SW 1271 (cell line): Measurements from ENCODE around the gene NECAB3.

Experiments
- DNase-seq, 2 experiments: peaks; one replicate each; lab custom pipeline; 2025; lab: John Stamatoyannopoulos, UW

Gene NECAB3

DNA sequence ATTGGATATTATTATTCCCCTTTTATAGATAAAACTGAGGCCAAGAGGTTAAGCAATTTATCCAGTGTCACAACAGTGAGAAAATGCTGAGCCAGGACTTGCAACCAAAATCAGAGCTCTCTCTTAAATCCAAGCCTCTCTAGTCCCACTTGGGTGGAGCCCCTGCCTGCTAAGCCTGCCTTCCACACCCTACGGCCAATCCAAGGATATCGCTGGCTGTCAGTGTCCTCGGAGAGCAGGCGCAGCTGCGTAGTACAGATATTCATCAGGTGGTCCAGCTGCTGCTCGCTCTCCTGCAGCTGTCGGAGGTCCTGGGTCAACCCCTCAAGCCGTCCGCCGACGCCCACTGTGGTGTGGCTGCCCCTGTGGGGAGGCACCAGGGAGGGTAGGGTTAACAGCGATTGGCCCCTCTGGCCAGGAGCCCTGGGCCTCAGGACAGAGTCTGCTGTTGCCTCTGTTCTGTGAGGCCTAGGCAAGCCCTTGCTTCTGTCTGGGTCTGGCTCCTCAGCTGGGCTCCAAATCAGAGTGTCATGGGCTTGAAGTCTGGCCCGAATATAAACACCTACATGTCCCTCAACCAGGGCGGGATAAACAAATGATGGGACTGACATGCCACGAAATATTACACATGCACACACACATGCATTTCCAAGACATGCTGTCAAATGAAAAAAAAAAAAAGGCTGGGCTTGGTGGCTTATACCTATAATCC lies 3.9 kb upstream of the NECAB3 start:
- no peak for DNase-seq

DNA sequence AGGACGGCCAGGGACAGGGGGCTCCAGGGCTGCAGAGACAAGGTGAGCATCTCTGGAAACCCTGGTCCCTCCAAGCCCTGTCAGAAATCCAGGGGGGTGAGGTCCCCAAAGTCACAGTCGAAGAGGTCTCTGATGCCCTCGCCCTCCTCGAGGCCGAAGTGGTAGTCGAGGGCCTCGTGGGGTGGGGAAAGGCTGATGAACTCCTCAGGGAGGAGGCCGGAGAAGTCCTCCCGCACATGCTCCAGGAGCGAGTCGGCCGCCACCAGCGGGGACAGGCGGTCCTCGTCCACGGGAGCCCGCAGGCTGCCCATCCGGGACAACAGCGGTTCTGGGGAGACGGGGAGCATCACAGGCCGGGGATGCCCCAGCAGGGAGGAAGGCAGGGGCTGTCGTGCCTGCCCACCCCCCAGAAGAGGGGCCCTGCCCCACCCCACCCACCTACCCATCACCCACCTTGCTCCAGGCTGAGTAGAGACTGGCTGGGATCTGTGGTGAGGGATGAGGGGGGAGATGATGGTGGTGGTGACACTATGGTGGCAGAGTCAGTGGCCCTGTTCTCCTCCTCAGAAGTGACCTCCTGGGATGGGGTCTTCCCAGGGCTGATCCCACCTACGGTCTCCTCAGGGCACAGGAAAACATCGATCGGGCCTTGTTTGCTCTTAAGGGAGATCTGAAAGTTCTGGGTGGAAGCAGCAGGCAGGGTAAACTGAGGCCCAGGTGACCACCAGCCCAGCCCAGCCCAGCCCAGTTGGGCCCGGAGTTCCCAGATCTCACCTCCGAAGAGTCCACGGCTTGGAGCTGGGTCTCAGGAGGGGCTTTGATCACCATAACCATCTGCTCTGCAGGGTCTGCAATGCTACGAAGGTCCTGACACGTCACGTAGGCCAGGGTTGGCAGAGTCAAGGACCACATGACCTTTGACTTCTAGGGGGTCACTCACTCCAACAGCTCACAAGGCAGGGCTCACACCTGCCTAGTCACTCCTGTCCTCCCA lies 2.7 kb upstream of the NECAB3 start:
- DNase-seq: no peak

DNA sequence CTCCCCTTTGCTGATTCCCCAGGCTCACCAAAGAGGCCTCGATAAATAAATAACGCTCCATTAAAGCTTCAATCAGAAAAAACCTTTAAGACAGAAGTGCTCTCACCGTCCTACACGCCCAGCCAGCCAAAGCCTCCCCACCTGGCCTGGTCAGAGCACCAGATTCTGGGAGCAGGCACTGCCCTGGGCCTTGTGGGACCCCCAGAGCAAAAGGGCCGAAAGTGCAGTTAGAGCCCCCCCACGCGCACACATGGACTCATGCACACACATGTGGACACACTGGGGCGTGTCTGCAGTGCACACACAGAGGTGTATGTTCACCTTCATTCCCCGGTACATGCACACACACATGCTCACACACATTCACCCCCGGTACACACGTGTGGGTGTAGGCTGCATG lies 1.9 kb upstream of the NECAB3 start:
- no peak for DNase-seq

DNA sequence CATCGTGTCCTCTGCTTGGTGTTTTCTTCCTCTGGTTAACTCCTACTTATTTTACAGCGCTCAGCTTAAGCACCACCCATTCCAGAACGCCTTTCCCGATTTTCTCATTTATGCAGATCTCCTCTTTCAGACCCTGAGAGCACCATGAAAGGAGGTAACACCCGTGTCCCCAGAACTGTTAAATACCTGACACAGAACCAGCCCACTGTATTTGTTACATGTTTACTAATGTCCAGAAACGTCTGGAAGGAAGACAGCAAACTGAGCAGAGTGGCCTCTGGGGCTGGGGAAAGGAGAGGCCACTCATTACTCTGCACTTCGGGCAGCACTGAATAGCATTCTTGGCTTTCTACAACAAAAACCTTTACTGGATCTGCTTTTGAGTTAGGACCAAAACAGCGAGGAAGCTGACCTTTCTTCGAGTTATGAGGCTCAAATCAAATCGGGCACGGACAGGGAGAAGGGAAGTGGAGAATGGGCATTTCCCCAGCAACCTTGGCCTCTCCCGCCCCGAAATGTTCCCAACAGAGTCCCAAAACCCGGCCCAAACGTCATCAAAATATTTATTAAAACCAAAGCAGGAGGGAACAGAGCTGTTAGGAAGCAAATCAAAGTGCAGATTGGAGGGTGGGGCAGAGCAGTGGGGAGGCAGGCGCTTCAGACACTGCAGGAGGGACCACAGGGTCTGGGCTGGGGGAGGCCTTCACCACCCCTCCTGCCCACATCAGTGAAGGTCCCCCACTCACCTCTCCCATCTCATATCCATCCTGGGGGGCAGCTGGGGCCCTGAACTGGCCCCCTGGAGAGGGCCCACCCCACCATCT lies 1.1 kb upstream of the NECAB3 start:
- no peak for DNase-seq

DNA sequence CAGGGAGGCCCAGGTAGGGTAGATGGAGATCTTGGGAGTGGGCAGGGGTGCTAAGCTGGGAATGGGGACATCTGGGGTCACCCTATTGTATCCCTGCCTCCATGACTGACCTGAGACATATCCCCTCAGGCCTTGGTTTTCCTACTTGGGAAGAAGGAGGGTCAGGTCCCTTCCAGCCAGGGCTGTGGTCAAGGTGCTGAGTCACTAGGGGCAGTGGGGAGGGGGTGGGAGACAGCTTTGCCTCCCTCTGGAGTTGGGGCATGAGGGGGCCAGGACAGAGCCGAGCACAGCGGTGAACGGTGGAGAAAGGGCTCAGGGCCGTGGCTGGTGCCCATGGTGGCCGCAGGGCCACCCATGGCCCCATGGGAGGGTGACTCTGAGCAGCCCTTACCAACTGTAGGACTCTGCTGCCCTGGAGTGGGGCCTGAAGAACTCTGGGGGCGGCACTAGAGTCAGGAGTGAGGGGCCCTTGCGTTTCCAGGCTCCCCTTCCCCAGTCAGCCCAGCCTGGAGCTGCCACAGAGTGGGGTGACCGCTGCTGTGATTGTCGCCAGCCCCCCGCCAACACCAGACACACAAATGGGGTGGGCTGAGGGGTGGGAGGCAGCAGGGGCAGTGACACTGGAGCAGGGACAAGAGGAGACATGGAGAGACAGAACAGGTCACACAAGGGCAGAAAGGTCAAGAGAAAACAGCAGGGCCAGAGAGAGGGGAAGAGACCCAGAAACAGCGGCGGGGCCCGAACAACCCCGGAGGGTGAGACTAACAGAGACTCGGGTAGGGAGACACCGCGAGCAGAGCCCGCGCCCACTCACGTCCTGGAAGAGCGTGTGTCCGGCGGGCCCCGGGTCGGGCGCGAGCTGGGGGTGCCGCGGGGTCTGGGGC lies 576 bp downstream of the NECAB3 start:
- peak in 1 of 2 experiments; percentile 81 for DNase-seq

DNA sequence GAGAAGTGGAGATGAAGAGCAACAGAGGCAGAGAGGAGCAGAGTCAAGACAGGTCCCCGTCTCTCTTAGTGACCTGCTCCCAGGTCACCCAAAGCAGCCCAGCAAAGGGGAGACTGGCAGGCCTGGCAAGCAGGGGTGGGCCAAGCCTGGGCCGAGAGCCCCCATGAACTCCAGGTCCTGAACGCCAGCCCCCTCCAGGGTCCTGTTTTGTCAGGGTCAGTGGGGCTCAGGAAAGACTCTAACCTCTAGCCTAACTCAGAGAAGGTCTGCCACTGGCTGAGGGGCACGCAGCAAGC lies 1.2 kb downstream of the NECAB3 start:
- no peak for DNase-seq

DNA sequence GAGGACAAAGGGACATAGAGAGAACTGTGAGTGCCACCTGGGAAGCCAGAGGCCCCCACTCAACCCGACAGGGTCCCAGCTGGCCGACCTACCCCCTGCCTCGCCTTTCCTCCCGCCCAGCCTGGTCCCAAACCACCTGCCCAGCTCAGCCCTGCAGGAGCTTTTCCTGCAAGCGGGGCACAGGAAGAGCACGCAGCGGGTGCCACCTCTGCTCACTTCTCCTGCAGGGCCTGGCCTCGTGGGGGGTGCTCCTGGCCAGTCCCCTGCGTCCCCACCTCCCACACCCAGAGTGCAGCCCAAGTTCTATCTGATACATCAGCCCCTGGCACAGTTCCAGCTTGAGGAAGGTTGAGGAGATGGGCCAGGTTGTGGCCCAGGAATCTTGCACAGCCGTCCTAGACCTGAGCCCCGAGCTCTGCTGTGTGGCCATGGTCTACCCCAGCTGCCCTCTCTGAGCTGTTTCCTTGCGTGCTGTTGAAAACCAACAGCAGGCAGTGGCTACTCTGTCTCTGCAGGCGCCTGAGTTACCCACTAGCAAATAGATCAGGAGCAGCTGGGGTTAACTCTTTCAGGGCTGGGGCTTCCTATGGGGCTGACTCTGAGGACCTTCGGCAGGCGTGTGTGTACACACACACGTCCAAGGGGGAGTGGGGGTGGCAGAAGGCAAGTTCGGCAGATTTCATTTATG lies 1.7 kb downstream of the NECAB3 start:
- DNase-seq: no peak

DNA sequence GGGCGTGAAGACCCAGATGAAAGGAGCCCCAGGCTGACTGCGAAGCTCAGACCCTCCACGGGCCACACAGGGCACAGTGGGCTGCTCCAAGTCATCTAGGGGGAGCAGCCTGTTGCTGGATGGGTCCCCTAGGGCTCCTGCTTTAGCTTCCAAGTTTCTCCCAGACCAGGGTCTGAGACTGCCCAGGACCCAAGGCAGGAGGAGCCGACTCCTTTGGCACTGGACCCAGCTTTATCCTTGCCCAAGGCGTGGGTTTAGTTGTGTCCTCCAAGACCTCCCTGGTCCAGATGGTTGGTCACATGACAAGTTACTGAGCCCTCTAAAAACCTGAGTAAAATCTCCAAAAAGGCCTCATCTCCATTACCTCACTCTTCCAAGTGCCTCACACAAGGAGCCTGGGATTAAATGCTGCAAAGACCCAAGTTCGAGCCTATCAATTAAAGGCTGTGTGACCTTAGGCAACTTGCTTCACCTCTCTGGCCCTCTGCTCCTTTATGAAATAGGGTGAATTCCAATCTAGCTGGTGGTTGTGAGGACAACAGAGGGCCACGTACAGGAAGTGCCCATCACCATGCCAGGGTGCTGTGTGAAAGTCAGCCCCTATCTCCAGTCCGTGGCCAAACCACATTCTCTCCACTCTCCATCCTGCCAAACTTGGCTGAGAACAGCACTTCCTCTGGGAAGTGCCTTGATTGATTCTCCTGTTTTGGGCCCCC lies 2.5 kb downstream of the NECAB3 start:
- no peak for DNase-seq

DNA sequence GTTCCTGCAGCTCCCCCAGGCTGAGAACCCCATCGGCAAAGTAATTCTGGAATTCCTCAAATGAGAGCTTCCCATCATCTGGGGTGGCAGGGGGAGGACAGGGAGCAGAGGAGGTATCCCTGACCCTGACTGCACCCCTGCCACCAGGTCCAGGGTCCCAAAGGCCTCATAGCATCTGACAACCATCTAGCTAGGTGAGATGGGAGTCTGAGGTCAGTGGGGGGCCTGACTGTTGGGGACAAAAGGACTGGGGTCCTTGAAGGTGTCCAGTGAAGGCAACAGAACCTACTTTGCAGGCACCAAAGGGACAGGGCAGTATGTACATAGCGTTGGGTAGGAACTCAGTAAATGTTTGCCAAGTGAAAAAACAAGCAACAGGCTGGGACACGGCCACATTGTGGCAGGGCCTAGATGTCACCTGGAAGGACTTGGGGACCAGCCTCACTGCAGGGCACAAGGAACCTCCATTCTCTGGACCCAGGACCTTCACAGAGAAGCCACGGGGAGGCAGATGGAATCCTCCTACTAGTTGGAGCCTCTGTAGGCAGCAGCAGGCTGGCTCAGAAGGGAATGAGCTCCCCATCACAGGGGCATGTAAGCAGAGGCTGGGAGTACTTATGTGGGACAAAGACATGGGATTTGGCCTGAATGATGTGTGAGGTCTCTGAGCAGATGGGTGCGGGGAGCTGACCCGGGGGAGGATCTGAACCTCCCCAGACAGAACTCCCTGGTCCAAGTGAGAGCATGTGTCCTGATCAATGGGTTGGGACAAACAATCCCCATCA lies 3.3 kb downstream of the NECAB3 start:
- DNase-seq: no peak

DNA sequence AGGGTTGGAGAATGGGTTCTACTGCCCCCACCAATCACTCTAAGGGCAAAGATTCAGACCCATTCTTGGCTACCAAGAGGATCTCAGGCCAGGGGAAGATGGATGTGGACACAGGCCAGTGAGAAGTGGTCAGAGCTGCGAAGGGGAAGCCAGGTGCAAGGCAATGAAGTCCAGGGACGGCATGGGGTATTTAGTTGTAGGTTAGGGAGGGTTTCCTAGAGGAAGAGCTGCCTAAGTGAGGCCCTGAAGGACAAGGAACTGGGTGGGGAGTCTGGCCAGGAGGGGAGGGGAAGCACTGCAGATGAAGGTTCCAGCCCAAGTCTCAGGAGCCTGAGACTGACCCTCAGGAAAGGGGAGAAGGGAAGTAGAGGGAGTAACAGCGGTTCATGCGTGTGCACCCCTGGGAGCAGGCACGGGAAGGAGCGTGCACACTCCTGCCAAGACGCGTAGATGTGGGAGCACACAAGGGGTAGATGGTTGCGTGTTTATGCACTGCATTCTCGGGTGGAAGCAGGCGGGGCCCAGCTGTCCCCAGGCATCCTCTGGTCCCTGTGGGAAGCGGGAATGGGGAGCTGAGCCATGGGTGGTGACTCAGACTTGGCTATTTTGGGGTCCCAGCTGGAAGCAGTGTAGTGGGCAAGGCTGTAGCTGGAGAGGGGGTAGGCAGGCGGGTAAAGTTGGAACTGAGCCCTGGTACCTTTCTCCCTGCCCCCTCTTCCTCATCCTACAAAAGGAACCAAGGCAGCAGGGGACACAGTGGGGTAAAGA lies 4.2 kb downstream of the NECAB3 start:
- DNase-seq: no peak

DNA sequence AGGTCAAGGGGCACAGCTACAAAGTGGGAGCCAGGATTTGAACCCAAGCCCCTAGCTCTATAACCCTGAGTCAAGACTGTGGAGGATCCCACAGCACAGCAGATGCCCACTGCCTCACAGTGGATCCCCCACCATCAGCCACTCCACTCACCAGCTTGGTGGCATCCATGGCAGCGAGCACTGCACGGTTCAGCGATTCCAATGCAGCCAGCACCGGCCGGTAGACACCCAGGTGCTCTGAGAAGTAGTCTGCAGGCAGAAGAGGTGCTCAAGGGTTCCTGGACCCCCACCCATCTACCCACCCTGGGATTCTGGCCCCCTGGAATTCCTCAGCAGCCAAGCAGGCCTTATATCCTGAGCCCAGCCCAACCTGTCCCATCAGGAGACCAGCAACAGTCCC lies 5.0 kb downstream of the NECAB3 start:
- DNase-seq: no peak

DNA sequence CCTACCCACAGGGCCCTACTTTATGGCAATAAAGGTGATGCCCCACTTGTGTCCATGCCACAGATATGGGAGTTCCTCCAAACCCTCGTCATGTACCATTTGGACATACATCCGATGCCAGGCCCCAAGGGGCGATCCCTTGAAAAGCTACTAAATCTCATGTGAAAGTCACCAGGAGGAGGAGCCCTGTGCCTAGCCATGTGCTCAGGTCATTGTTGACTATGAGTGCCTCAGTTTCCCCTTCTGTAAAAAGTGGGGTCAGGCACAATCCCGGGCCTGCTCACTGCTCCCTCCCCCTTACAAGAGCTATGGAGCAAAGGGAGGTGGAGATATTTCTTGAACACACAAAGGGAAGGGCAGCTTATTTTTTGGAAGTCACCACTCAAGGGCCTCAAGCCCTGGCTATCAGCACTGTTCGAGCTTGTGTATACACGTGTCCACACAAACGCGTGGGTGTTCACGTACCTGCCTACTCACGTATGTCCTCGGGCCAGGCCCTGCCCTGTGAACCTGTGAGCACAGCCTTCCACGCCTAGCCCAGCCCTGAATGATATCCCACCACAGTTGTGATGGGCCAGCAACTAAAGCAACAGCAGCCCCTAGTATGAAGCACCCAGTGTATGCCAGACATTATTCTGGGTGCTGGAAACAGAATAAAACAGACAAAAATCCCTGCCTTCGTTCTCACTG lies 5.6 kb downstream of the NECAB3 start:
- no peak for DNase-seq

DNA sequence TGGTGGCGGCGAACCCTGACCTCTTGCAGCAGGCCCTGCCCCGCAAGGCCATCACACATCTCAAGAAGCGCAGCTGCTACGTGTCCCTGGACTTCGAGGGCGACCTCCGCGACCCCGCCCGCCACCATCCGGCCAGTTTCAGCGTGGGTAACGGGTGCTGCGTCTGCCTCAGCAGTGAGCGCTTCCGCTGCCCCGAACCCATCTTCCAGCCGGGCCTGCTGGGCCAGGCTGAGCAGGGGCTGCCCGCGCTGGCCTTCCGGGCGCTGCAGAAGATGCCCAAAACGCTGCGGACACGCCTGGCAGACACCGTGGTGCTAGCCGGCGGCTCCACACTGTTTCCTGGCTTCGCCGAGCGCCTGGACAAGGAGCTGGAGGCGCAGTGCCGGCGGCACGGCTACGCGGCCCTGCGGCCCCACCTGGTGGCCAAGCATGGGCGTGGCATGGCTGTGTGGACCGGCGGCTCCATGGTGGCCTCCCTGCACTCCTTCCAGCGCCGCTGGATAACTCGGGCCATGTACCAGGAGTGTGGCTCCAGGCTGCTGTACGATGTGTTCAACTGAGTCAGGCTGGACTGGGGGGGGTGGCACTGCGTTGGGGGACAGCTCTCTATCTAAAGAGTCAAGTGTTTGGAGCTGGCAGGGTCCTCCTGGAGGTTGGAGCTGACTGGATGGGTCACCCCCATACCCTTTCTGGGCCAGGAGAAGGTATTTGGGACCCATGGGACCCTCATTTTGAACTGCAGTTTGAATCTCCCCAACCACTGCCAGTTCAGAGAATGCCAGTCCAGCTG lies 6.4 kb downstream of the NECAB3 start:
- DNase-seq: peak; percentile 55 to 77

DNA sequence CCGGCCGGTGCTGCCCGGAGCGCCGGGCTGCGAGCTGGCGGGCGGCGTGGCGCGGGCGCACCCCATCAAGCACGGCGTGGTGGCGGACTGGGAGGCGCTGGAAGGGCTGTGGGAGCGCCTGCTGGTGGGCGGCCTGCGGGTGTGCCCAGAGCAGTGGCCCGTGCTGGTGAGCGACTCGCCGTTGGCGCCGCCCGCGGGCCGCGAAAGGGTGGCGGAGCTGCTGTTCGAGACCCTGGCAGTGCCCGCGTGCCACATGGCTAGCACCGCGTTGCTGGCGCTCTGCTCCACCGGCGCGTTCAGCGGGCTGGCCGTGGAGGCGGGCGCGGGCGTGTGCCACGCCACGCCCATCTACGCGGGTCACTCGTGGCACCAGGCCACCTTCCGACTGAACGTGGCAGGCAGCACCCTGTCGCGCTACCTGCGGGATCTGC lies 7.0 kb downstream of the NECAB3 start:
- DNase-seq: no peak

DNA sequence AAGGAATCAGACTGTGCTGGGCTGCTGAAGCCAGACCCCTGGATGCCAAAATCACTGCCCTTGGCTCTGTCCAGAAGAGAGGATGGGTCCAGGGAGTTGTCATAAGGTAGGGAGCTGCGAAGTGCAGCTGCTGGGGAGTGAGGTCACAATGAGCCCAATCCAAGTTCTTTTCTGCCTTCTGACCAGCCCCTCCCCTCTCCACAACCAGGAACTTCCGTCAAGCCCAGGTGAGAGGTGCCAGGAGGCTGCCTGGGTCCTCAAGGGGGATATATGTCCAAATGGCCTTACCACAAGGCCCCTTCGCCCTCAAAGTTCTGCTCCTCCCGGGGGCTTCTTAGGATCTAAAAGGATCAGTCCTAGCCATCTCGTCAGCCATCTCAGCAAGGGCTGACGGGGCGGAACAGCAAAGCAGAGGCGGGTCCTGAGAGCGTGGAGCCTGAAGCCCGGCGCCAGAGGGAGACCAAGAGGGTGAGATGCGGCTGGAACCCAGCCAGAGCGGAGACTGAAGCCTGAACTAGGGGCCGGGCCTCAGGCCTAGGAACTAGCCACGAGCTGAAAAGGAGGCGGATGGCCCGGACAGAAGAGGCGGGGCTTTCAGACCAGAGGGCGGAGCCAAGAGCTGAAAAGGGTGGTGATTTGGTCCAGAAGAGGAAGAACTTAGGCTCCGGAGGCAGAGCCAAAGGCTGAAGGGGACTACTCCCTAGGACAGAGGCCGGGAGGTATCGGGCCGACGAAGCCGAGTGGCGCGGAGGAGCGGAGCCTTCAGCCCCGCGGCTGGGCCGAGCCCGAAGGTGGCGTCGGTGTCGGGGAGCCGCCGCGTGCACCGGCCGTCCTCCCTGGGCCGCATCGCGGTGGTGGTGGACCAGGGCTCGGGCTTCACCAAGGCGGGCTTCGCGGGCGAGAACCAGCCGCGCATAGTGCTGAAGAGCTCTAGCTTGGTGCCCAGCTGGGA lies 7.7 kb downstream of the NECAB3 start, which contains the start of gene ACTL10:
TSS of gene ACTL10 (plus strand) at position 651 of the 952 bp plus-strand sequence. CDS start 555 bp downstream, outside the sequence.
- peak; percentile 96 to 99 for DNase-seq

DNA sequence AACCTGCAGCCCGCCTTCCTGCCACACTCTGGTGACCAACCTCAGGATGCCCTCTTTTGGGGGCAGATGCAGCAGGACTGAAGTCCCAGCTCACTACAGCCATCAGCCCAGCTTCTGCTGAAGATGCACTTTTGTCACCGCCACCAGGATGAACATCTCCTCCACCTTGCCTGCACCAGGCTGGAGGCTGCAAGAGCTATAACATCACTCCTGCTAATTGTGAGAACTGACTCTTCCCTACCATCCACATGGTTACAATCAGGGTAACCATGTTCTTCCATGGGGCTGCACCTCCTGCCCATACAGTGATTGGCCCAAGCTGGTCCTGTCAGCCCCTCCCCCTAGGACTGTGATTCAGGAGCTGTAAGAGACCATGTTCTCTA lies 9.5 kb downstream of the NECAB3 start:
- DNase-seq: peak in 1 of 2 experiments; percentile 63
